ENCODE results near the gene MKLN1.

The MKLN1 gene

DNA sequence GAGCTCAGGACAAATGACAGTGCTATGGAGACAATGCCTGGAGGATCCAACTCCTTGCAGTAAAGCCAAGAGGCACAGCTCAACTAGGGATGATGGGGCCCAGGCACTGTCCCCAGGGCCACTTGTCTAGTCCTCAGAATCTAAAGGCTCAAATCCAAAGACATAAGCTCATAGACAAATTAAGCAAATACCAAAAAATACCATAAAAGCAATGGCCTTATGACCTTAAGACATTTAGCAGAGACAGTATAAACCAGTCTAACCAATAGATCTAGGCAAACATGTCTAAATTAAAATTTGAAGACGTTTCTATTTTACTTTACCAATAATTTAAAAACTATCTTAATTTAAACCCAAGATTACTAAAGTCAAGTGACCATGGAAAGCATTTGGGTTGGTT, 14.8 kb upstream of the MKLN1 start:
- no peak for ATAC-seq
- TF ChIP-seq ZFP3 (CRISPR knock-in tag; IDR thresholded peaks at IDR 0.05) (no peak), TSHZ2 (CRISPR knock-in tag; IDR thresholded peaks at IDR 0.05) (no peak), CSRNP3 (CRISPR knock-in tag; IDR thresholded peaks at IDR 0.05) (no peak), PPARA (CRISPR knock-in tag; IDR thresholded peaks at IDR 0.05; ENCODE audit: borderline replicate concordance) (no peak), POU6F1 (CRISPR knock-in tag; IDR thresholded peaks at IDR 0.05; ENCODE audit: borderline replicate concordance, low read depth) (no peak), ISL1 (CRISPR knock-in tag; IDR thresholded peaks at IDR 0.05) (no peak), ARNTL (CRISPR knock-in tag; IDR thresholded peaks at IDR 0.05; ENCODE audit: borderline replicate concordance, low read depth) (no peak), ZNF70 (CRISPR knock-in tag; IDR thresholded peaks at IDR 0.05) (no peak)

DNA sequence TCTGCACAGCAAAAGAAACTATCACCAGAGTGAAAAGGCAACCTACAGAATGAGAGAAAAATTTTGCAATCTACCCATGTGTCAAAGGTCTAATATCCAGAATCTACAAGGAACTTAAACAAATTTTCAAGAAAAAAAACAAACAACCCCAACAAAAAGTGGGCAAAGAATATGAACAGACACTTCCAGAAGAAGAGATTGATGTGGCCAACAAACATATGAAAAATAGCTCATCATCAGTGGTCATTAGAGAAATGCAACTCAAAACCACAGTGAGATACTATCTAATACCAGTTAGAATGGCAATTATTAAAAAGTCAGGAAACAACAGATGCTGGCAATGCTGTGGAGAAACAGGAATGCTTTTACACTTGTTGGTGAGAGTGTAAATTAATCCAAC, 7.1 kb upstream of the MKLN1 start:
- no peak for ATAC-seq
- TF ChIP-seq TOX (CRISPR knock-in tag; IDR thresholded peaks at IDR 0.05; ENCODE audit: borderline replicate concordance), result no peak
- TF ChIP-seq, protein P1, sequence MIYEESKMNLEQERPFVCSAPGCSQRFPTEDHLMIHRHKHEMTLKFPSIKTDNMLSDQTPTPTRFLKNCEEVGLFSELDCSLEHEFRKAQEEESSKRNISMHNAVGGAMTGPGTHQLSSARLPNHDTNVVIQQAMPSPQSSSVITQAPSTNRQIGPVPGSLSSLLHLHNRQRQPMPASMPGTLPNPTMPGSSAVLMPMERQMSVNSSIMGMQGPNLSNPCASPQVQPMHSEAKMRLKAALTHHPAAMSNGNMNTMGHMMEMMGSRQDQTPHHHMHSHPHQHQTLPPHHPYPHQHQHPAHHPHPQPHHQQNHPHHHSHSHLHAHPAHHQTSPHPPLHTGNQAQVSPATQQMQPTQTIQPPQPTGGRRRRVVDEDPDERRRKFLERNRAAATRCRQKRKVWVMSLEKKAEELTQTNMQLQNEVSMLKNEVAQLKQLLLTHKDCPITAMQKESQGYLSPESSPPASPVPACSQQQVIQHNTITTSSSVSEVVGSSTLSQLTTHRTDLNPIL (CRISPR knock-in tag; IDR thresholded peaks at IDR 0.05; ENCODE audit: low read depth), result no peak

DNA sequence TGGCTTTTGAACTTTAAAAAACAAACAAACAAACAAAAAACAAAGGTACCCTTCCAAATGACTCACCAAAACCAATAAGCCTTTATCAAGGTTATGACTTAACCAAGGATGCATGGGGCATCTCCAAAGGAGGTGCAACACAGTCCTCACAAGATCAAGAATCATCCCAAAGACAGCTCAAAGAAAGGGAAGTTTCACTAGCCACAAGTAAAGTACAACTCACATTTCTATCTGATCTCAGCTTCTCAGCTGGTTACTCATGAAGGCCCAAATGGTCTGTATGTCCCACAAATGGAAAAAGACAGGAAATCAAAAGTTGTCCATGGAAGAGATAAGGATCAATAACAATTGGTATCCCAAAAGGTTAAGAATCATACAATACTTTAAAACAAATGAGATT, 6.0 kb upstream of the MKLN1 start:
- ATAC-seq, result no peak
- TF ChIP-seq OSR1 (CRISPR knock-in tag; IDR thresholded peaks at IDR 0.05), result no peak
- TF ChIP-seq, protein P1 (CRISPR knock-in tag; IDR thresholded peaks at IDR 0.05; ENCODE audit: low read depth), result no peak
- no peak for TF ChIP-seq PATZ1 (CRISPR knock-in tag; IDR thresholded peaks at IDR 0.05; ENCODE audit: borderline replicate concordance)
- TF ChIP-seq ZNF565 (CRISPR knock-in tag; conservative IDR thresholded peaks at IDR 0.05; ENCODE audit: low read depth), result no peak
- no peak for TF ChIP-seq TSHZ2 (CRISPR knock-in tag; IDR thresholded peaks at IDR 0.05)
- TF ChIP-seq ISL1 (CRISPR knock-in tag; IDR thresholded peaks at IDR 0.05), result no peak
- no peak for TF ChIP-seq ESRRG (CRISPR knock-in tag; IDR thresholded peaks at IDR 0.05)
- TF ChIP-seq ZFP3 (CRISPR knock-in tag; IDR thresholded peaks at IDR 0.05), result no peak
- TF ChIP-seq ARNTL (CRISPR knock-in tag; IDR thresholded peaks at IDR 0.05; ENCODE audit: borderline replicate concordance, low read depth), result no peak
- no peak for TF ChIP-seq CSRNP3 (CRISPR knock-in tag; IDR thresholded peaks at IDR 0.05)
- no peak for TF ChIP-seq TCF4 (CRISPR knock-in tag; IDR thresholded peaks at IDR 0.05; ENCODE audit: borderline replicate concordance)
- TF ChIP-seq PPARA (CRISPR knock-in tag; IDR thresholded peaks at IDR 0.05; ENCODE audit: borderline replicate concordance), result no peak
- no peak for TF ChIP-seq BACH2 (CRISPR knock-in tag; IDR thresholded peaks at IDR 0.05; ENCODE audit: borderline replicate concordance)
- no peak for TF ChIP-seq CSDC2 (CRISPR knock-in tag; IDR thresholded peaks at IDR 0.05)
- no peak for TF ChIP-seq ZFP30 (CRISPR knock-in tag; IDR thresholded peaks at IDR 0.05)
- TF ChIP-seq ZNF8 (CRISPR knock-in tag; IDR thresholded peaks at IDR 0.05), result no peak
- no peak for TF ChIP-seq SNAI2 (CRISPR knock-in tag; IDR thresholded peaks at IDR 0.05)
- TF ChIP-seq RARB (CRISPR knock-in tag; IDR thresholded peaks at IDR 0.05), result no peak

All from SK-N-SH treated with all-trans-retinoic acid at 6 μM for 48 hours (cell line).